HG03442 (cell line): ENCODE data around the gene DESI1.
A peak's percentile ranks its signal among the peaks of the same experiment; 100 is the strongest.
"Not testable (repeated sequence)": the region's sequence is repeated elsewhere in the genome, so short reads cannot be mapped to it uniquely, and the experiment has no call there.

Source experiments
- ATAC-seq: cut with Tn5 transposase; IDR thresholded peaks from one replicate; pipeline ENCODE4 v1.9.1; 2021; ENCODE audit warnings: mild to moderate bottlenecking, moderate library complexity; ENCODE audit not compliant: unreplicated experiment

DESI1 gene

DNA sequence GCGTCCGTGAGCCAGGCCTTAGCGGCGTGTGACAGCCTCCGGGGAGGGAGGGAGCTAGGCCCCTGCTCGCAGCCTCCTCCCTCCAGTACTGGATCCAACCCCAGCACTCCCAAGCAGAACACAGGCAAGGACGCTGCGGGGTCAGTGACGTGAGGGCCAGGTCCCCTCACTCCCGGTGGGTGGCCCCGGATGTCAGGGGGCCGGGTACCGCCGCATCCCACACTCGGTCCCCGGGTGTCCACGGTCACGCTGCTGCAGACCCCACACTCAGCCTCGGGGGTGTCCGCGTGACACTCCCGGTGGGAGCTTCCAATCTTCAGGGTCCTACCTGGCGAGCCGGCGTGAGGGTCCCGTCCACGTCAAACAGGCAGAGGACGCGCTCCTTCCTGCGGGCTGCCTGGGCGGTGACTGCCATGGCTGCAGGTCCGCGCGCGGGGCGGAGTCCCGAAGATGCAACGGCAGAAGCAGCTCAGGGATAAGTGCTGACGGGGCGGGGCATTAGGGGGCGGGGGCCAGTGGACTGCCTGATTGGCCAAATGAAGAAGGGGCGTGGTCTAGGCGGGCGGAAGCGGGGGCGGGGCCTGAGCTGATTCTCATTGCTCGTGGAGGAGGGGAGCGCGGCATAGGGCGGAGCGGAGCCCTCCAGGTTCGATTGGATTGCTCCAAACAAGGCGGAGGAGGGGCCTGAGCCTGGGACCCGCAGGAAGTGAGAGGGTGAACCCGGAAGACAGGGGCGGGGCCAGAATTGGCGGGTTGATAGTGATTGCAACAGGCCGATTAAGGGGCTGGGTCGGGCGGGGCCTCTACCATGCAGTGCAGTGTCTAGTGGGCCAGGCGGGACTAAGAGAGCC lies 31.2 kb downstream of the DESI1 start, which contains the start of gene PMM1:
PMM1 (minus strand) TSS at position 450 of the 851 bp plus-strand sequence; CDS start at position 415, 35 bp downstream.
- peak; percentile 84 for ATAC-seq

DNA sequence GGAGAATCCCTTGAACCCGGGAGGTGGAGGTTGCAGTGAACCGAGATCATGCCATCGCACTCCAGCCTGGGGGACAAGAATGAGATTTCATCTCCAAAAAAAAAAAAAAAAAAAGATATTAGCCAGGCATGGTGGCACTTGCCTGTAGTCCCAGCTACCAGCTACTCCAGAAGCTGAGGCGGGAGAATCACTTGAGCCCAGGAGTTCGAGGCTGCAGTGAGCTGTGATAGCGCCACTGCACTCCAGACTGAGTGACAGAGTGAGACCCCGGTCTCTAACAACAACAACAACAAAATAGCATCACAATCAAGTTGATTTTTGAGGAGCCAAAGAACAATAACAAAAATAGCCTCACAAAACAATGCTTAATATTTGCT lies 33.5 kb downstream of the DESI1 start:
- no peak for ATAC-seq

DNA sequence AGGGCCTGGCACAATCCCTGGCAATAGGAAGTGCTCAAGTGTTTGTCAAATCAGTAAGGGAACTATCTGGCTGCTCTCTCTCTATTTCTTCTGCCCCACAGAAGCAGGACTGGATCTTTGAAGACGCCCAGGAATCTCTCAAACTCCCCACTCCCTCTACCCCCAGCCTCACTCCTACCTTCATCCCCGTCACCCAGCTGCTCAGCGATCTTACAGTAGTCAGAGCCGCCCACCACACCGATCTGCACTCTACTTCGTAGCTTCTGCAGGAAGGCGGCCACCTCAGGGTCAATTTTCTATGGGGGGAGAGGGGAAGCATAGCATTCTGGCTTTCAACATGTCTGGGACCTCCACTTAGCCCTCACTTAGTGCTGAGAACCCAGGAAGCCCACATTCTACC lies 34.9 kb downstream of the DESI1 start:
- ATAC-seq: no peak

DNA sequence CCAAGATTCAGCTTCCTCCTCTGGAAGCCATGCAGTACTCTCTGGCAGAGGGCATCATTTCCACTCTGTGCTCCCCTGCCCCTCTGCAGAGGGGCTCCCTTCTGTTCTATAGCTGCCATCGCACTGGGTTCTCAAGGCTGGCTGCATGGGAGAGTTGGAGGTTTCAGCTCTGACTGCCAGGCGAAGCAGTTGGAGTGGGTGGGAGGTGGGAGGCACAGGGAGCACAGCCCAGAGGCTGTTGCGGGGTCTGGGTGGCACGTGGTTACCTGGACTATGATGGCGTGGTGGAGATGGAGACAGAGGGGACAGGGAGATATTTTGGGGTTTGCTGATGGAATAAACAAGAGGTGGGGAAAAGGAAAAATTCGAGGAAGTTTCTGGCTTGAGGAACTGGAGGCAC lies 36.0 kb downstream of the DESI1 start:
- ATAC-seq: no peak

DNA sequence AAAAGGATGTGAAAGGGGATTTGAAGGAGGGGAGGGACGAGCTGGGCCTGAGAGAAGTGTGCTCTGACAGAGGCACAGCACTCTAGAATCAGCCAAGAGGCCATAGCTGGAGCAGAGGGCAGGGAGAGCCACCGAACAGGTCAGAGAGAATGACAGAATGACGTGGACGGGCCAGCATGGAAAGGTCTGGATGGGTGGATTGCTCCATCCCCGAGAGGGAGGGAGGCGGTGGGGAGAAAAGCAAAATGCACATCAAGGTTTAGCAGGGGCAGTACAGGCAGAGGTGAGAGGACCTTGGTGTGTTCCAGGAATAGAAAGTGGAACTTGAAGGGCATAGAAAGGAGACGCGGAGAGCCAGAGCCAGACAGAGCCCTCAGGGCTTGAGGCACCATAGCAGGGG lies 38.1 kb downstream of the DESI1 start:
- no peak for ATAC-seq

DNA sequence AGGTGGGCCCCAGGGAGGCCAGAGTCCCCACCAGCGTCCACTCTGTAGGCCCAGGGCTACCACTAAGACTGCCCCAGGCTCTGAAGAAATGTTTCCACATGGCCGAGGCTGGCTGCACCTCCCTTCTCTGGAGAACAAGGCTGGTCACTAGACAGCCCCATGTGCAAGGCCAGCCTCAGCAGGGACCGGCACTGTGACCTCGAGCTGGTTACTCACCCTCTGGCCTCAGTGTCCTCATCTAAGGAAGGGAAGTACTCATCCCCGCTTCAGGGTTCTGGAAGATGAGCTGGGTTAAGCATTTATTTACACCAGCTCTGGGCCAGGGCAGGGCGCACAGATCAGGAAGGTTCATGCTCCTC lies 40.9 kb downstream of the DESI1 start:
- no peak for ATAC-seq

DNA sequence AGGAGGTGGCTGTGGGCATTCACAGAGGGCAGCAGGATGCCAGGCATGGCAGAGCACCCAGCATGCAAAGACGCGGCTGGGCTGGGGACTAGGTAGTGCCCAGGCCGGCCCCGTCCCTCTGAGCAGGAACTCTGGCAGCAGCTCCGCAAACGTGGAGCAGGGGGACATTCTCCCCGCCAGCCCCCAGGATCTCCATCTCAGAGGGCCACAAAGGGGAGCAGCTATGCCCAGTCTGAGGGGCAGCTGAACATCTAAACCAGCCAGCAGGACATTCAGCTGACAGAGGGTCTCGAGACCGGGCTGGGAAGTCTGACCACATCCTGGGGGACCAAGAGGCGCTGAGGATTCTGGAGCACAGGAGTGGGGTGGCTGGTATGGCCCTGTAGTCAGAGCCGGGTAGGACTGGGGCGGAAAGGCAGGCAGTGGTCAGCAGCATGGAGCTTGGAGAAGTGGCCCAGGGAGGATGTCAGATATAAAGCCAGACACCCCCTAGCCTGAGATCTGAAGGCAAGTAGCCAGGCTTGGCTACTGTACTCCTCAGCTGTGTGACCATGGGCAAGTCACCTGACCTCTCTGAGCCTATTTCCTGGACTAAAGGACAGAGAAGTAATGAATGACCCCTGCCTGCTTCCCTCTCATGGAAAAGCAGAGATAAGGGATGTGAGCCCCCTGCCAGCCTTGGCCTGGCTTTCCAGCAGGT lies 41.4 kb downstream of the DESI1 start:
- no peak for ATAC-seq

DNA sequence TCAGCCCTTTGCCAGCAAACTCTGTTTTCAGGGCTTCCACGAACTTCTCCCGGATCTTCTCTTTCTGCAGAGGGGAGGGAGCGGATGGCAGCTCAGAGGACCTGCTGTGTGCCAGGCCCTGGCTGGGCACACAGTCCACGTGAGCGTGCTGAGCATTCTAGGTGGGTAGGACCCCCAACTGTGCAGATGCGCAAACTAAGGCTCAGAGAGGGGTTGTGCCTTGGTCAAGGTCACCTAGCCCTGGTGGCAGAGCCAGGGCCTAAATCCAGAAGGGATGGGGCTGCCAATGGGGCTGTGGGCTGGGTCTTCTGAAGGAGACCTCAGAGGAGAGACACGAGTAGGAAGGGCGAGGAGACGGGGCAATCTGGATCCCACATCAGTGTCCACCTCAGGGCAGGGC lies 42.0 kb downstream of the DESI1 start:
- no peak for ATAC-seq

DNA sequence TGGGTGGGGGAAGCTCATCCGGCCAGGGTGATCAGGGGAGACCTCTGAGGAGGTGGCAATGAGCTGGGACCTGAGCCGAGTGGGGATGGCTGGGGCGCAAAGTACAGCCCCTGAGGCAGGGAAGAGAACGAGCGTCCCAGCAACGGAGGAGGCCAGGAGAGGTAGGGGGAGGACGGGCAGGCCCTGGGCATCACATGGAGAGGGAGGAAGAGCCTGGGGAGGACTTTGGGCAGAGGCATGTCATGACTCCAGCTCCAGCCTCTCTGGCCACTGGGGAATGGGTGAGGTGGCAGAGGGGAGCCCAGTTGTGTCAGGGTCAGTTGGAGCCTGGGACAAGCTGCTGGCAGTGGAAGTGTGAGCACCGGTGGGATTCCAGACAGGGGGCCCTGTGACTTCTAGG lies 42.7 kb downstream of the DESI1 start:
- no peak for ATAC-seq

DNA sequence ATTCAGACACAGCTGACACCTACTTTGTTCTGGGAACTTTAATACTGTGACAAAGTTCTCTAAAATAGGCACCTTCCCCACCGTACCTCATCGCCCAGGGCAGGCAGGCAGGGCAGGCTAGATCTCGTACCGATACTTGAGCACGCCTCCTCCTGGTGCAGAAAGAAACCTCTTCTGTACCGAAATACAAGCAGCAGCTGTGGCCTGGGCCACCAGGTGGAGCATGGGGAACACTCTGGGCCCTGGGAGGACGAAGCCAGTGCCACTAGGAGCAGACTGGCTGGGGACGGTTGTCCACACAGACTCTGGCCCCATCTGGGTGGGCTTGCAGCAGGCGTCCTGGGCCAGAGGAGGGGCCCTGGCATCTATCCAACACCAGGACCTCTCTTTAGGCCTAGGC lies 44.0 kb downstream of the DESI1 start:
- no peak for ATAC-seq

DNA sequence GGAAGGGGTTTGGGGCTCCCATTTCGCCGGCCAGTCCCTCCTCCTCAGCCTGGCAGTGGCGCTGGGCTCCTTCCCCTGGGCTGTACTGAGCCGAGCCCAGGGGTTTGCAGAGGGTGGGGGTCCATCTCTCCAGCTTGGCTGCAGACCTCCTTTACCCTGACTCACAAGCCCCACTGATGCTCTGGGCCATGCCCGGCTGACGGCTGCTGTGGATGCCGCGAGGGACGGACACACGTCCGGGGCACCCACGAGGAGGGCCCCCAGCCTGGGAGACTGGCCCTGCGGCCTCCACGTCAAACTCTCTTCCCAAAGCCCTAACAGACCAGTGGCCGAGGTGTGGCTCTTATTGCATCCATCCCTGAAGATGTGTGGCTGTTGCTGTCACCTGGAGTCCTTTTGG lies 45.3 kb downstream of the DESI1 start:
- no peak for ATAC-seq

DNA sequence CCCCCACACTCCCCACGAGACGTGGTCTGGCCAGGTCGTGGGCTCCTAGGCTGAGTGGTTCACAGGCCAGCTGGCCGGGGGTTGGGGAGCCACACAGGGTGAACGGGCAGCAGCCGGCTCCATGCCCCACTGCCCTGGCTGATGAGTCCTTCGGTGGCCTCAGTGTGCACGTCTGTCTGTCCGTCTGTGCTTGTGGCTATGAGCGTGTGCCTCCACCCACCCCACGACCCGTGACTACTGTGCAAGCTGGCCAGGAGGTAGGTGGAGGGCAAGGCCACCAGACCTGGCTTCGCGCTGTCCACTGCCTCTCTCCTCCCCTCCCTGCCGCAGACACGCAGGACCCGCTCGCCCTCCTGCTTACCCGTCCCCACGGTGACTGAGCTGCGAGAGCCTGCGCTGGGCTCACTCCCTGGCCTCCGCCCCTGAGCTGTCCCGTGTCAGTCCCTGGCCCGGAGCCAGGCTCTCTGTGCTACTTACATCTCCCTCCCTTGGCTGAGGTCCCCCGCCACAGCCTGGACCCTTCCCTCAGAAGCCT lies 45.9 kb downstream of the DESI1 start:
- no peak for ATAC-seq

DNA sequence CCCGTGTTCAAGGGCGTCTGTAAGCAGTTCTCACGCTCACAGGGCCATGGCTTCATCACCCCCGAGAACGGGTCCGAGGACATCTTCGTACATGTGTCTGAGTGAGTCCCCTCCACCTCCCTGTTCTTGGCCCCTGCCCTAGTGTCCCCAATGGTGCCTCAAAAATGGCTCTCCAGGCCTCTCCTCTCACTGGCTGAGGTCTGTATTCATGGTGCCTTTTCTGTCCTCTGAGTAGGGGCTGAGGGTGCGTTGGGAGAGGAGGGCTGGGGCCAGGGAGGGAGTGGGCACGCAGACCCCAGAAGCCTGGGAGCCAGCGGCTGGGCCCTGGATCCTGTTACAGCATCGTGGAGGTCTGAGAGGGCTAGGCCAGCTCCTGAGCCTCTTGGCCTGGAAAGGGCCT lies 47.2 kb downstream of the DESI1 start:
- ATAC-seq: no peak

DNA sequence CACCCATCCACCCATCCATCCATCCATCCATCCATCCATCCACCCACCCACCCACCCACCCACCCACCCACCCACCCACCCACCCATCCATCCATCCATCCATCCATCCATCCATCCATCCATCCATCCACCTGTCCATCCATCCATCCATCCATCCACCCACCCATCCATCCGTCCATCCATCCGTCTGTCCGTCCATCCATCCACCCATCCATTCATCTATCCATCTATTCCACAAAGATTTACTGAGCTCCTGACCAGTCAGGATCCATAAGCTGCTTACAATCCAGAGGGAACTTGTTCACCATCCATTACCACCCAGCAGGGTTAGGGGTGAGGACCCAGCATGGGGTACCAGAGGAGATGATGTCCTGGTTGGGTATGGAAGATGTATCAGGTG lies 48.5 kb downstream of the DESI1 start:
- not testable (repeated sequence) for ATAC-seq

DNA sequence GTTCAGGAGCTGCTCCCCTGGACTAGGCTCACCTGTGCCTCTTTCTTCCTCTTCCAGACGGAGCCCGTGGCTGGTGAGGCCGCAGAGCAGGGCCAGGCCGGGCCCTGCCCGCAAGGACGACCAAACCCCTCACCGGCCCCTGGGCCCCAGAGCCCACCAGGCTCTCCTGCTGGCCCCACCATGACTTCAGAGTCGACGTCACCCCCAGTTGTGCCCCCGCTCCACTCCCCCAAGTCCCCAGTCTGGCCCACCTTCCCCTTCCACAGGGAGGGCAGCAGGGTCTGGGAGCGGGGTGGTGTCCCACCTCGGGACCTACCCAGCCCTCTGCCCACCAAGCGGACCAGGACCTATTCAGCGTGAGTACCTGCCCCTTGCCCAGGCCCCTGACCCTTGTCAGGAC lies 49.1 kb downstream of the DESI1 start:
- ATAC-seq: no peak

DNA sequence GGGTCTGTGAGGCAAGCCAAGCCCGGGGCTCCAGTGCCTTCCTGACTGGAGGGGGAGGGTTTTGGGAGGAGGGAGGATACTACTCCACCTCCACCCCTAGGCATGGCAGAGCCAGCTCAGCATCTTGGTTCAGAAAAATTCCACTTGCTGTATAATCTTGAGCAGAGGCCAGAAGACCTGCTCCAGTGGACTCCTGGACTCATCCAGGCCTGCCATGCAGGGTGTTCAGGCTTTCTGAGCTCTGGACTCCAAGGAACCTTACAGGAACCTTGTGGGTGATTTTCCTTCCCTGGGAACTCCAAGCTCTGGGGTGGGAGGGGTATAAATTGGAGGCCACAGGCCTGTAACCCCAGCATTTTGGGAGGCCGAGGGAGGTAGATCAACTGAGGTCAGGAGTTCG lies 50.6 kb downstream of the DESI1 start:
- no peak for ATAC-seq

DNA sequence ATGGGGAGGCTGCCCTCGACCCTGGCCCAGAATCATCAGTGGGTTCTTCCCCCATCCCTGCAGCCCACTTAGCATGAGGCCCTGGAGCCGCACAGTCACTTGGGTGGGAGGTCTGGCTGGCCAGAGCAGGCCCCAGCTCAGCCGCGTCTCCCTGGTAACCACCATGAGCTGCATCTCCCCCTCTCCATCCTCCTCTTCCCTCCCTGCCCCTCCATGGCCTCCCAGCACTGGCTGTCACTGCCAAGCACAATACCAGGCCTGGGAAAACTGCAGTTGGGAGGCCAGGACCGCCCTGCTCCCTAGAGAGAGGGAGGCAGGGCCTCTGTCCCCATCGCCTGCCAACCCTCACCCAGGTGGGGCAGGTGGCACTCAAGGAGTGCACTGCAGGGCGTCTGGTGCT lies 52.0 kb downstream of the DESI1 start:
- ATAC-seq: no peak

DNA sequence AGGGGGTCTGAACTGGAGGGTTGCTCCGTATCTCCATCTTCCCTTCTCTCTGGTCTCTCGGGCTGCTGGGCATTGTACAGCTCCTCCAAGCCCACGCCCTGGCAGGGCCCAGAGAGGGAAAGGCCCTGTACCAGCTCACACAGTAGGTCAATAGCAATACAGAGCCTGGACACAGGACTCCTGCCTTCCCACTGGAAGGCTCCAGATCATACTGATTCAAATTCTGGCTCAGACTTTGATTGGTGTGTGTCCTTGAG lies 53.4 kb downstream of the DESI1 start:
- ATAC-seq: no peak

DNA sequence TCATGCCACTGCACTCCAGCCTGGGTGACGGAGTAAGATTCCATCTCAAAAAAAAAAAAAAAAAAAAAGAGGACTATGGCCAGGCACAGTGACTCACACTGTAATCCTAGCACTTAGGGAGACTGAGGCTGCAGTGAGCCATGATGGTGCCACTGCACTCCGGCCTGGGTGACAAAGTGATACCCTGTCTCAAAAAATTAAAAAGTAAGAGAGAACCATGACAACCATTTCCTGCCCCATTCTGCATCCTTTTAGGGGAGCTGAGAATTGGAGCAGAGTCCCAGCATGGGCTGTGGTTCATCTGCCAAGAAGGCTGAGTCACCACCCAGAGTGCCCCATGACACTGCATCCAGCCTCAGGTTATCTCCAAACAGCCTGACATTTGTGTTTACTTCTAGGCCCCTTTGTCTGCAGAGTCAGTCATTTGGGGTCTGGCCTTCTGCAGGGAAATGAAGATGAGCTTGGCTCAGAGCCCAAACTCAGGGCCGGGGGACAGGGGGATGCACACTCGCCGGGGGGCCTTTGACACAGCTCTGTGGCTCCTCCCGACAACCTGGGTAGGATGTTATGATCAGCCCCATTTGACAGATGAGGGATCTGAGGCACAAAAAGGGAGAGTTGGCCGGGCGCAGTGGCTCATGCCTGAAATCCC lies 55.3 kb downstream of the DESI1 start:
- no peak for ATAC-seq

DNA sequence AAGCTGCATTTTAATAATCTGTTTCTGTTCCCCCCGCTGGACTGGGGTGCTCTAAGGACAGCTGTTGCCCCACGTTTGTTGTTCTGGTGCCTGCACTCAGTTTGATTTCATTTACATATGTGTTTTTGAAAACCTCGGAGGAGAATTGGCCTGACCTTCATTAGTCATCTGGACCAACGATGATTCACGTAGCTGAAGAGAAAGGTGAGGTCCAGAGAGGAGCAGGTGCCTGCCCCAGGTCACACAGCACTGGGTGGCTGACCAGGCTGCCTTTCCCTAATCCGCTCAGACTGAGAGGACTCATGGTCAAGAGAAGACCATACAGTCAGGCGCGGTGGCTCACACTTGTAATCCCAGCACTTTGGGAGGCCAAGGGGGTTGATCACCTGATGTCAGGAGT lies 56.3 kb downstream of the DESI1 start:
- ATAC-seq: no peak

DNA sequence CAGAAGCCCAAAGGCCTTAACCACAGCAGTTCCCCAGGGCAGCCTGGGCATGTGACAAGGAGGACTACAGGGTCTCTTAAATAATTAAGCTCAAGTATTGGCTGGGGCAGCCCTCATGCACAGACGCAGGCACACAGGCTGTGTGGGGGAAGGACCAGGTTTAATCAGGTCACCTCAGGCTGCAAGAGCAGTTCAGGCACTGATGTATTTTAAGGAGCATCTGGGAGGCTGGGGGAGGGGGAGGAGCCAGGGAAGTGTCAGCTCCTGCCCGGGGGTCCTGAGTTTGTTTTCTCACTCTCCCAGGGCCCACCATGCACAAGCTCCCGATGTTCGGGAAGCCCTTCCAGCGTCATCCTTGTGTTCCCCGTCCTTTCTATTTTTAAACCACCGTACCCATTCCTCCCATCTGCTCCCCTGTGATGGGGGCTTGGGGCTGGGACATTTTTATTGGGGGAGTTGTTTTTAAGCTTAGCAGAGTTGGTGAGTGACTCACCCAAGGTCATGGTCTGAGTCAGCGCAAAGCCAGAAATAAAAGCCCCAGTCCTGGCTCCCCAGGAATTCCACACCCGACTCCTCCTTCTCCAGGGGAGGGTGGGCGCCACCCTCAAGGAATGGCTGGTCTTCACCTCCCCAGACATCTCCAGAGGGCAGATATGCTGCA lies 57.7 kb downstream of the DESI1 start:
- no peak for ATAC-seq

DNA sequence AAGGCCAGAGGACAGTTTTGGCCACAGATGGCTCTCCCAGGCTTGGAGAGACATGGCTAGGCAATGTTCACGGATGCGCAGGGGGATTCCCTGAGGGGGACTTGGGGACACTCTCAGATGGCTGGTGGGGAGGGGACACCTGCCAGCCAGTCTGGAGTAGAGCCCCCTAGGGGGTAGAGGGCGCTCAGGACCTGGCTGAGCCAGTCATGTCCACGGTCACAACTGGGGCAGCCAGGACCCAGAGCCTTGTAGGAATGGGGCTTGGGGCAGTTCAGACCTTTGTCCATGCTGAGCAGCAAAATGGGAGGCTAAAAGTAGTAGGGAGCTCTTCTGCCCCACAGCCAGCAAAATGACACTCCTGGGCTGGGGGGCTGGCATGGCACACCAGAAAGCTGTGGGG lies 58.4 kb downstream of the DESI1 start:
- no peak for ATAC-seq
